ENCODE measurements around the gene ANK2.

DNA sequence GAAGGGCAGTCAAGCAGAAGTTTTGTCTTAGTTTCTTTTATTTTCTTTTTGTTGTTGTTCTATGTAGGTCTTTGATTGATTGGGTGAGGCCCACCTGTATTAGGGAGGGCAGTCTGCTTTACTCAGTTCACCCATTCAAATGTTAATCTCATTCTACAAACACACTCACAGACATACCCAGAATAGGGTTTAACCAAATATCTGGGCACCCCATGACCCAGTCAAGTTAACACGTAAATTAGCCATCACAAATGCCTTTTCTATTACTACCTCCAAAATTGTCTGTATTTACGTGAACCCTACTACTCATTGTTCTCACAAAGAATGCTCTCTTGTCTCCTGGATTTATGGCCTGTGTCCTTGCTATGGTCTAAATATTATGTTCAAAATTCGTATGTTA lies 339.7 kb downstream of the ANK2 start:
- TF ChIP-seq, protein P1, sequence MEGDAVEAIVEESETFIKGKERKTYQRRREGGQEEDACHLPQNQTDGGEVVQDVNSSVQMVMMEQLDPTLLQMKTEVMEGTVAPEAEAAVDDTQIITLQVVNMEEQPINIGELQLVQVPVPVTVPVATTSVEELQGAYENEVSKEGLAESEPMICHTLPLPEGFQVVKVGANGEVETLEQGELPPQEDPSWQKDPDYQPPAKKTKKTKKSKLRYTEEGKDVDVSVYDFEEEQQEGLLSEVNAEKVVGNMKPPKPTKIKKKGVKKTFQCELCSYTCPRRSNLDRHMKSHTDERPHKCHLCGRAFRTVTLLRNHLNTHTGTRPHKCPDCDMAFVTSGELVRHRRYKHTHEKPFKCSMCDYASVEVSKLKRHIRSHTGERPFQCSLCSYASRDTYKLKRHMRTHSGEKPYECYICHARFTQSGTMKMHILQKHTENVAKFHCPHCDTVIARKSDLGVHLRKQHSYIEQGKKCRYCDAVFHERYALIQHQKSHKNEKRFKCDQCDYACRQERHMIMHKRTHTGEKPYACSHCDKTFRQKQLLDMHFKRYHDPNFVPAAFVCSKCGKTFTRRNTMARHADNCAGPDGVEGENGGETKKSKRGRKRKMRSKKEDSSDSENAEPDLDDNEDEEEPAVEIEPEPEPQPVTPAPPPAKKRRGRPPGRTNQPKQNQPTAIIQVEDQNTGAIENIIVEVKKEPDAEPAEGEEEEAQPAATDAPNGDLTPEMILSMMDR (IDR thresholded peaks at IDR 0.05) = no peak
- TF ChIP-seq POLR2A (IDR thresholded peaks at IDR 0.05) = no peak
